Uterus (tissue), 2 donors: Measurements from ENCODE around the gene FBXL15.

Source experiments
- CTCF ChIP-seq, 4 experiments: fragments of 200-600 bp in 2 of 4; fragments of 450-650 bp in 2 of 4; sonication (generic) in 2 of 4; IDR thresholded peaks; one replicate each; pipeline ENCODE4 v1.5.1; 2016 to 2019; ENCODE audit warnings: antibody characterized with exemption in 4 of 4, mild to moderate bottlenecking in 2 of 4, moderate library complexity in 1 of 4
- POLR2A ChIP-seq, 2 donors: fragments of 450-650 bp; IDR thresholded peaks; one replicate each; pipeline ENCODE4 v1.6.1; 2016; ENCODE audit warnings: antibody characterized with exemption in 2 of 2, mild to moderate bottlenecking in 1 of 2, moderate library complexity in 1 of 2

DNA sequence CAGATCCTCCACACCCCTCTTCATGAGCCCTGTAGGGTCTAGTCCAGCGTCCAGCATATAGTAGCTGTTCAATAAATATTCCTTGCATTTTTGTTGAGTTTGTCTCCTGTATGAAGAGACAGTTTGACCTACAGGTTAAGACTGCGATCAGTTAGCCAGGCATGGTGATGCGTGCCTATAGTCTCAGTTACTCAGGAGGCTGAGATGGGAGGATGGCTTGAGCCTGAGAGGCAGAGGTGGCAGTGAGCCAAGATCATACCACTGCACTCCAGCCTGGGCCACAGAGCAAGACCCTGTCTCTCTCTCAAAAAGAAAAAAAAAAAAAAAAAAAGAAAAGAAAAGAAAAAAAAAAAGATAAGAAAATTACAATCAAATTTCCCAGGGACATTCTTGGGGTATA is 16.9 kb downstream of the FBXL15 start:
- TF ChIP-seq CTCF (IDR thresholded peaks at IDR 0.05) (no peak), POLR2A (IDR thresholded peaks at IDR 0.05) (no peak)
